Lower leg skin (tissue), 3 donors: ENCODE measurements around the gene TAS2R16.

Experiments used
- CTCF ChIP-seq, 3 donors: fragments of 450-650 bp; IDR thresholded peaks; one replicate each; pipeline ENCODE4 v1.5.1; 2016; ENCODE audit warnings: antibody characterized with exemption in 3 of 3, mild to moderate bottlenecking in 3 of 3, moderate library complexity in 2 of 3
- POLR2A ChIP-seq, 2 donors: fragments of 450-650 bp; IDR thresholded peaks; one replicate each; pipeline ENCODE4 v1.6.1; 2016 to 2017; ENCODE audit warnings: antibody characterized with exemption in 2 of 2, mild to moderate bottlenecking in 1 of 2, moderate library complexity in 1 of 2

GRCh38 chr7:123023126-123023525 is 27.6 kb upstream of the TAS2R16 start:
- no peak for TF ChIP-seq CTCF (IDR thresholded peaks at IDR 0.05)
- no peak for TF ChIP-seq POLR2A (IDR thresholded peaks at IDR 0.05)
